BJ (cell line): ENCODE results near the gene IKZF2. TPM values are rescaled to one million over a fixed set of nuclear protein-coding genes. Genes with fewer than 3 reads are reported as not detected.

Experiments
- CTCF ChIA-PET: fragments of 350-600 bp; formaldehyde crosslinking; extraction: SDS; loops from one replicate; lab custom pipeline; 2021; ENCODE audit warnings: antibody characterized with exemption, inconsistent platforms; lab: Yijun Ruan, JAX
- POLR2A ChIA-PET: fragments of 300-600 bp; sonication (Branson Sonifier 250); formaldehyde crosslinking; extraction: SDS; loops from one replicate; lab custom pipeline; 2021; ENCODE audit warnings: antibody characterized with exemption; lab: Charles Lee
- DNase-seq: peaks from one replicate; pipeline ENCODE4 v3.0.0-alpha.2; 2011; ENCODE audit warnings: low read depth
- H3K27me3 ChIP-seq: 2 replicates; pipeline ENCODE4 v1.6.0; 2011; ENCODE audit warnings: low read length; ENCODE audit not compliant: control insufficient read depth, insufficient read depth
- H3K36me3 ChIP-seq: 2 replicates; pipeline ENCODE4 v1.5.1; 2011; ENCODE audit warnings: low read length; ENCODE audit not compliant: control insufficient read depth, insufficient read depth
- H3K4me3 ChIP-seq: 2 replicates; pipeline ENCODE4 v1.5.1; 2011; ENCODE audit warnings: low read depth, mild to moderate bottlenecking, control low read depth, low read length
- CTCF ChIP-seq: IDR thresholded peaks from 2 replicates; pipeline ENCODE4 v1.5.1; 2011; ENCODE audit warnings: low read depth, mild to moderate bottlenecking, control low read depth, inconsistent platforms, low read length, moderate library complexity; ENCODE audit not compliant: insufficient read depth
- polyA plus RNA-seq: library from polyadenylated mRNA; depleted of rRNA; stranded (reverse); fragments of >200 nt; gene quantifications from 2 replicates; pipeline ENCODE4 v1.2.3, GENCODE V29; 2011

Gene IKZF2
- polyA plus RNA-seq, 1 experiment, result 2.4 TPM

GRCh38 chr2:212990697-212991096, 160.7 kb downstream of the IKZF2 start:
- ChIA-PET POLR2A (no interaction called here), CTCF (no interaction called here)
- TF ChIP-seq CTCF, result no peak
- H3K27me3 ChIP-seq, result no peaks in the 10 kb centered on the region
- no peaks in the 10 kb centered on the region for H3K36me3 ChIP-seq
- DNase-seq, result no peak
- H3K4me3 ChIP-seq, result no peak overlapping the region

GRCh38 chr2:212987492-212987891, 163.9 kb downstream of the IKZF2 start:
- TF ChIP-seq CTCF, result no peak
- H3K36me3 ChIP-seq, result no peaks in the 10 kb centered on the region
- ChIA-PET CTCF (interaction anchor here (0.8 to 1.4 kb wide), 3 partner anchors 9 to 211 kb away, joined by 3 to 4 read pairs (median 3); no protein-coding TSS in a partner anchor), POLR2A (no interaction called here)
- H3K4me3 ChIP-seq, result no peak overlapping the region
- no peaks in the 10 kb centered on the region for H3K27me3 ChIP-seq
- no peak for DNase-seq

- no peak for DNase-seq
- TF ChIP-seq CTCF, result no peak
- POLR2A ChIA-PET, result no interaction called here
Observed at GRCh38 chr2:212984129-212984528, 167.3 kb downstream of the IKZF2 start.

GRCh38 chr2:212979799-212980198, 171.6 kb downstream of the IKZF2 start:
- ChIA-PET CTCF (interaction anchor here (1.6 kb wide), 1 partner anchor 15 kb away, joined by 3 read pairs; no protein-coding TSS in a partner anchor), POLR2A (no interaction called here)
- no peak for DNase-seq
- Histone ChIP-seq H3K36me3 (no peaks in the 10 kb centered on the region), H3K27me3 (no peaks in the 10 kb centered on the region), H3K4me3 (no peak overlapping the region)
- TF ChIP-seq CTCF, result no peak

More at GRCh38 chr2:212984129-212984528, 167.3 kb downstream of the IKZF2 start:
- no peaks in the 10 kb centered on the region for H3K27me3 ChIP-seq
- CTCF ChIA-PET, result interaction anchor here (0.5 kb wide), 1 partner anchor 297 kb away, joined by 3 read pairs; no protein-coding TSS in a partner anchor
- no peak overlapping the region for H3K4me3 ChIP-seq
- H3K36me3 ChIP-seq, result no peaks in the 10 kb centered on the region

GRCh38 chr2:212979046-212979612, 172.3 kb downstream of the IKZF2 start:
- Histone ChIP-seq H3K27me3 (no peaks in the 10 kb centered on the region), H3K36me3 (no peaks in the 10 kb centered on the region), H3K4me3 (no peak overlapping the region)
- CTCF ChIA-PET, result interaction anchor here (1.6 kb wide), 1 partner anchor 16 kb away, joined by 3 read pairs; no protein-coding TSS in a partner anchor
- POLR2A ChIA-PET, result no interaction called here
- no peak for TF ChIP-seq CTCF
- DNase-seq, result no peak
